K562 (cell line): Measurements from ENCODE around the gene ERF. TPM values are rescaled to one million over a fixed set of nuclear protein-coding genes. Genes with fewer than 3 reads are reported as not detected.

Source experiments
- ARNT ChIP-seq, 2 experiments: fragments of 450-650 bp; IDR thresholded peaks; 2 replicates each; pipeline ENCODE4 v1.6.1; 2016; ENCODE audit warnings: mild to moderate bottlenecking in 1 of 2
- ASH1L ChIP-seq: fragments of 450-650 bp; IDR thresholded peaks from 2 replicates; pipeline ENCODE4 v1.6.1; 2018; ENCODE audit warnings: borderline replicate concordance, mild to moderate bottlenecking, low read depth; ENCODE audit not compliant: partially characterized antibody
- CHD1 ChIP-seq: fragments of 200-600 bp; sonication (generic); IDR thresholded peaks from one replicate; pipeline ENCODE4 v1.6.1; 2012; ENCODE audit warnings: mild to moderate bottlenecking, moderate library complexity, low read length, inconsistent platforms
- FUS ChIP-seq: fragments of 200-400 bp; formaldehyde crosslinking; optimal IDR thresholded peaks from 2 replicates; pipeline ENCODE3; 2017; ENCODE audit warnings: low read depth, low read length
- LARP7 ChIP-seq: fragments of 450-650 bp; IDR thresholded peaks from 2 replicates; pipeline ENCODE4 v1.6.1; 2016
- MAZ ChIP-seq, 2 experiments: fragments of 450-650 bp in 1 of 2; sonication (generic) in 1 of 2; formaldehyde crosslinking; IDR thresholded peaks in 1 of 2; conservative IDR thresholded peaks in 1 of 2; 2 replicates each; pipeline versions ENCODE4 v1.4.0 to v1.5.0; 2020; ENCODE audit warnings: mild to moderate bottlenecking in 1 of 2, missing genetic modification reagents in 1 of 2
- MBD1 ChIP-seq: fragments of 250-450 bp; sonication (Bioruptor Pico); IDR thresholded peaks from 2 replicates; pipeline ENCODE4 v1.8.0; 2022; ENCODE audit warnings: inconsistent platforms
- MTA2 ChIP-seq: fragments of 450-650 bp; IDR thresholded peaks from 2 replicates; pipeline ENCODE4 v1.6.1; 2016; ENCODE audit warnings: low read depth
- MXD1 ChIP-seq: fragments of 250-450 bp; sonication (Bioruptor Pico); IDR thresholded peaks from 2 replicates; pipeline ENCODE4 v1.8.0; 2021; ENCODE audit warnings: borderline replicate concordance, mild to moderate bottlenecking, moderate library complexity; ENCODE audit not compliant: poor library complexity, severe bottlenecking
- NBN ChIP-seq: fragments of 450-650 bp; IDR thresholded peaks from 2 replicates; pipeline ENCODE4 v1.6.1; 2016; ENCODE audit warnings: low read depth, mild to moderate bottlenecking
- NKRF ChIP-seq: fragments of 450-650 bp; IDR thresholded peaks from 2 replicates; pipeline ENCODE4 v1.6.1; 2016; ENCODE audit warnings: borderline replicate concordance
- SMAD3 ChIP-seq: fragments of 450-650 bp; formaldehyde crosslinking; conservative IDR thresholded peaks from 2 replicates; pipeline ENCODE4 v1.4.0; 2020; ENCODE audit warnings: mild to moderate bottlenecking
- TCF15 ChIP-seq: fragments of 250-450 bp; sonication (Bioruptor Pico); IDR thresholded peaks from 2 replicates; pipeline ENCODE4 v1.8.0; 2022; ENCODE audit warnings: moderate library complexity, mild to moderate bottlenecking, inconsistent platforms
- TOE1 ChIP-seq, 2 experiments: fragments of 450-650 bp in 1 of 2; sonication (generic) in 1 of 2; formaldehyde crosslinking in 1 of 2; IDR thresholded peaks; 2 replicates each; pipeline versions ENCODE4 v1.7.1 to v1.8.0; 2016 to 2022; ENCODE audit warnings: borderline replicate concordance in 2 of 2, mild to moderate bottlenecking in 2 of 2, antibody characterized with exemption in 1 of 2, inconsistent platforms in 1 of 2, low read depth in 1 of 2, missing genetic modification reagents in 1 of 2, moderate library complexity in 1 of 2
- ZBED1 ChIP-seq: IDR thresholded peaks from 2 replicates; pipeline ENCODE4 v1.6.1; 2014
- ZFP36 ChIP-seq: fragments of 150-350 bp; IDR thresholded peaks from 2 replicates; pipeline ENCODE4 v1.6.1; 2018; ENCODE audit warnings: low read length, low read depth; ENCODE audit not compliant: partially characterized antibody
- ZFX ChIP-seq: sonication (generic); formaldehyde crosslinking; IDR thresholded peaks from 2 replicates; pipeline ENCODE4 v1.8.0; 2022; ENCODE audit warnings: mild to moderate bottlenecking, missing genetic modification reagents, moderate library complexity
- ZNF274 ChIP-seq: IDR thresholded peaks from 2 replicates; pipeline ENCODE4 v1.6.1; 2011; ENCODE audit warnings: low read depth, mild to moderate bottlenecking, low read length, moderate library complexity, borderline replicate concordance
- ZNF41 ChIP-seq: fragments of 250-450 bp; sonication (Bioruptor Pico); conservative IDR thresholded peaks from 2 replicates; pipeline ENCODE4 v1.4.0; 2020; ENCODE audit warnings: mild to moderate bottlenecking
- ZNF644 ChIP-seq: fragments of 200-800 bp; sonication (Bioruptor generic); IDR thresholded peaks from 2 replicates; pipeline ENCODE4 v1.6.1; 2016; ENCODE audit warnings: low read depth, missing genetic modification characterization, missing compliant biosample characterization
- ZNF707 ChIP-seq: fragments of 250-450 bp; sonication (Bioruptor Pico); conservative IDR thresholded peaks from 2 replicates; pipeline ENCODE4 v1.8.0; 2022; ENCODE audit warnings: inconsistent platforms, mild to moderate bottlenecking, moderate library complexity
- ZNF785 ChIP-seq: fragments of 250-450 bp; sonication (Bioruptor Pico); IDR thresholded peaks from 2 replicates; pipeline ENCODE4 v1.4.0; 2020; ENCODE audit warnings: mild to moderate bottlenecking
- ZSCAN32 ChIP-seq: fragments of 450-650 bp; formaldehyde crosslinking; IDR thresholded peaks from 2 replicates; pipeline ENCODE4 v1.4.0; 2020; ENCODE audit warnings: mild to moderate bottlenecking, moderate library complexity
- polyA plus RNA-seq, 8 experiments: library from polyadenylated mRNA; depleted of rRNA in 4 of 8; stranded (reverse) in 5 of 8; unstranded in 3 of 8; fragments of >200 nt; fragmentation: Nextera tagmentation in 2 of 8; fragmentation: Illumina TruSeq in 1 of 8; extraction: Ambion mirVana in 2 of 8; extraction: Trizol in 1 of 8; gene quantifications; 2 replicates each; pipeline versions ENCODE4 v1.2.1 to v1.2.3, GENCODE V29; 2011 to 2014; ENCODE audit warnings: inconsistent platforms in 1 of 8, missing spikeins in 1 of 8
- total RNA-seq, 7 experiments: library from RNA; depleted of rRNA in 6 of 7; stranded (reverse); fragments of >200 nt in 6 of 7; fragmentation: Illumina TruSeq in 2 of 7; extraction: Trizol in 2 of 7; gene quantifications; 2 replicates each; pipeline versions ENCODE4 v1.2.1 to v1.2.3, GENCODE V29; 2011 to 2021; ENCODE audit warnings: low replicate concordance in 1 of 7

Gene ERF
- total and polyA plus RNA-seq, 9 of the 15 experiments (the other 6 are each of a cell fraction or from before 2014, with no cell fraction given): 0.03 to 75.4 (median 27.0) TPM

GRCh38 chr19:42246143-42246921, 8.6 kb downstream of the ERF start (continued):
- no peak for TF ChIP-seq ZNF785 (CRISPR knock-in tag)
- TF ChIP-seq ZNF644 (tag): no peak
- no peak for TF ChIP-seq ZNF41 (CRISPR knock-in tag)
- TF ChIP-seq NBN: no peak; the same call in 1 of the 2 replicates
- no peak for TF ChIP-seq CHD1
- no peak for TF ChIP-seq ZNF707
- TF ChIP-seq ARNT (IDR thresholded peaks at IDR 0.05): 0 out of 4 replicates have a peak, but pooled peaks of 1 of the 2 experiments have one; percentile 28
- TF ChIP-seq MTA2: no peak
- no peak for TF ChIP-seq ZBED1
- TF ChIP-seq MXD1: no peak
- TF ChIP-seq TCF15 (CRISPR knock-in tag): no peak
- TF ChIP-seq ZNF274: no peak
- no peak for TF ChIP-seq FUS
- TF ChIP-seq ZSCAN32 (CRISPR knock-in tag): no peak
- peak; percentile 55 for TF ChIP-seq ZFP36
- no peak for TF ChIP-seq LARP7
- TF ChIP-seq ASH1L: no peak
- TF ChIP-seq SMAD3 (CRISPR knock-in tag): no peak
- TF ChIP-seq NKRF: no peak
- TF ChIP-seq MAZ (CRISPR knock-in tag; conservative IDR thresholded peaks at IDR 0.05 in 1 of 2, IDR thresholded peaks at IDR 0.05 in 1 of 2): peak; percentile 87 to 98
- 0 out of 2 replicates have a peak, but pooled peaks have one; percentile 26 for TF ChIP-seq TOE1 (IDR thresholded peaks at IDR 0.05; ENCODE audit: borderline replicate concordance)
- no peak for TF ChIP-seq TOE1 (CRISPR knock-in tag; IDR thresholded peaks at IDR 0.05; ENCODE audit: borderline replicate concordance, low read depth)
- TF ChIP-seq ZFX (CRISPR knock-in tag): no peak
- TF ChIP-seq MBD1 (CRISPR knock-in tag): no peak
